PC-3 (cell line): ENCODE results near the gene ASXL1. TPM values are rescaled to one million over a fixed set of nuclear protein-coding genes. Genes with fewer than 3 reads are reported as not detected.

Experiments used
- ATAC-seq: fragments of 200-7000 bp; cut with Tn5 transposase; 2 replicates; pipeline ENCODE4 v1.9.1; 2020; ENCODE audit warnings: mild to moderate bottlenecking, moderate library complexity
- BruUV-seq: library from RNA; stranded (reverse); fragments of 400-500 nt; replicated peaks from 2 replicates; lab custom pipeline; 2021; lab: Mats Ljungman, UMichigan
- CTCF ChIA-PET: fragments of 300-600 bp; sonication (Branson Sonifier 250); formaldehyde crosslinking; loops from one replicate; lab custom pipeline; 2022; ENCODE audit warnings: antibody characterized with exemption; lab: Charles Lee
- POLR2A ChIA-PET: fragments of 300-600 bp; sonication (Branson Sonifier 250); formaldehyde crosslinking; loops from one replicate; lab custom pipeline; 2022; ENCODE audit warnings: antibody characterized with exemption; ENCODE audit not compliant: unreplicated experiment; lab: Charles Lee
- DNase-seq: peaks from one replicate; pipeline ENCODE4 v3.0.0-alpha.2; 2015
- H2AFZ ChIP-seq: fragments of 300-600 bp; sonication (generic); 2 replicates; pipeline ENCODE4 v1.6.0; 2016; ENCODE audit warnings: antibody characterized with exemption, low read length
- H3F3A ChIP-seq: fragments of 300-600 bp; sonication (generic); one replicate; pipeline ENCODE4 v1.6.0; 2017; ENCODE audit warnings: antibody characterized with exemption, low read length, control low read depth, mild to moderate bottlenecking; ENCODE audit not compliant: unreplicated experiment
- H3K27ac ChIP-seq: fragments of 300-600 bp; sonication (generic); 2 replicates; pipeline ENCODE4 v1.5.1; 2016; ENCODE audit warnings: mild to moderate bottlenecking, low read length
- H3K27me3 ChIP-seq: fragments of 300-600 bp; sonication (generic); 2 replicates; pipeline ENCODE4 v1.6.1; 2016; ENCODE audit warnings: low read length, mixed read lengths
- H3K36me3 ChIP-seq: fragments of 300-600 bp; sonication (generic); 2 replicates; pipeline ENCODE4 v1.6.1; 2016; ENCODE audit warnings: low read depth, mixed run types, low read length, mixed read lengths
- H3K4me1 ChIP-seq: fragments of 300-600 bp; sonication (generic); 2 replicates; pipeline ENCODE4 v1.5.1; 2016; ENCODE audit warnings: low read length; ENCODE audit not compliant: insufficient read depth
- H3K4me2 ChIP-seq: fragments of 300-600 bp; sonication (generic); 2 replicates; pipeline ENCODE4 v1.6.0; 2016; ENCODE audit warnings: low read length
- H3K4me3 ChIP-seq: fragments of 300-600 bp; sonication (generic); 2 replicates; pipeline ENCODE4 v1.5.1; 2016; ENCODE audit warnings: mild to moderate bottlenecking, low read length, mixed read lengths
- H3K79me2 ChIP-seq: fragments of 300-600 bp; sonication (generic); 2 replicates; pipeline ENCODE4 v1.6.1; 2017; ENCODE audit warnings: low read length, mixed read lengths
- H3K9ac ChIP-seq: fragments of 300-600 bp; sonication (generic); 2 replicates; pipeline ENCODE4 v1.6.0; 2016; ENCODE audit warnings: mild to moderate bottlenecking, low read length
- H3K9me2 ChIP-seq: fragments of 300-600 bp; sonication (generic); replicated peaks from 2 replicates; pipeline ENCODE4 v1.6.1; 2016; ENCODE audit warnings: mixed run types, low read length, mixed read lengths
- H3K9me3 ChIP-seq: fragments of 300-600 bp; sonication (generic); 2 replicates; pipeline ENCODE4 v1.6.1; 2016; ENCODE audit warnings: low read length, mixed read lengths
- H4K20me1 ChIP-seq: fragments of 300-600 bp; sonication (generic); 2 replicates; pipeline ENCODE4 v1.6.1; 2016; ENCODE audit warnings: low read length, mixed read lengths
- CTCF ChIP-seq: fragments of 300-600 bp; sonication (generic); conservative IDR thresholded peaks from 2 replicates; pipeline ENCODE4 v1.5.1; 2017; ENCODE audit warnings: antibody characterized with exemption, low read depth, mild to moderate bottlenecking, low read length
- EZH2 ChIP-seq: fragments of 300-600 bp; sonication (generic); IDR thresholded peaks from one replicate; pipeline ENCODE4 v1.6.1; 2017; ENCODE audit warnings: antibody characterized with exemption, mild to moderate bottlenecking, low read length; ENCODE audit not compliant: unreplicated experiment
- EZH2phosphoT487 ChIP-seq: fragments of 300-600 bp; sonication (generic); IDR thresholded peaks from 2 replicates; pipeline ENCODE4 v1.6.1; 2018; ENCODE audit warnings: mild to moderate bottlenecking, antibody characterized with exemption, low read length, borderline replicate concordance
- intact Hi-C: fragments of 100-400 bp; cut with micrococcal nuclease; formaldehyde crosslinking; loops from 2 replicates; pipeline ENCODE4 v1.9.0; 2023
- total RNA-seq: library from RNA; depleted of rRNA; stranded (reverse); fragments of >200 nt; gene quantifications from 2 replicates; pipeline ENCODE4 v1.2.3, GENCODE V29; 2014

ASXL1 gene
- total RNA-seq, 1 experiment from 2014 or later = 42.8 TPM

GRCh38 chr20:32316667-32317066 is 41.5 kb upstream of the ASXL1 start:
- intact Hi-C loops = no loop called here
- H3K27me3 ChIP-seq = no peaks in the 10 kb centered on the region
- no peak overlapping the region for H2AFZ ChIP-seq
- peak; percentile 80 for DNase-seq
- ChIA-PET POLR2A (no interaction called here), CTCF (no interaction called here)
- no peaks in the 10 kb centered on the region for H3F3A ChIP-seq
- H3K36me3 ChIP-seq = peaks cover 18% of the 10 kb centered on the region
- H3K79me2 ChIP-seq = no peaks in the 10 kb centered on the region
- H3K4me3 ChIP-seq = no peak overlapping the region
- H3K9ac ChIP-seq = no peak overlapping the region
- no peak for TF ChIP-seq CTCF
- TF ChIP-seq EZH2phosphoT487 = no peak
- no peak for TF ChIP-seq EZH2
- H3K27ac ChIP-seq = peak overlapping the region; percentile 8; the same call in 1 of the 2 replicates
- ATAC-seq = peak; percentile 82
- H3K9me3 ChIP-seq = no peaks in the 10 kb centered on the region
- H4K20me1 ChIP-seq = no peaks in the 10 kb centered on the region
- BruUV-seq = no TSS peak
- H3K9me2 ChIP-seq = no peaks in the 10 kb centered on the region
- no peak overlapping the region for H3K4me2 ChIP-seq
- peaks cover 9% of the 10 kb centered on the region for H3K4me1 ChIP-seq

- no peak overlapping the region for H3K27ac ChIP-seq
- no peaks in the 10 kb centered on the region for H3F3A ChIP-seq
- H3K9me3 ChIP-seq = no peaks in the 10 kb centered on the region
- CTCF ChIA-PET = no interaction called here
- POLR2A ChIA-PET = no interaction called here
- peaks cover 13% of the 10 kb centered on the region for H3K36me3 ChIP-seq
- BruUV-seq = no TSS peak
- peaks cover 9% of the 10 kb centered on the region for H3K4me1 ChIP-seq
- H3K9ac ChIP-seq = no peak overlapping the region
- ATAC-seq (no peak), DNase-seq (no peak)
- no peaks in the 10 kb centered on the region for H3K27me3 ChIP-seq
- H3K9me2 ChIP-seq = no peaks in the 10 kb centered on the region
- no peaks in the 10 kb centered on the region for H4K20me1 ChIP-seq
- H3K79me2 ChIP-seq = no peaks in the 10 kb centered on the region
- no peak overlapping the region for H3K4me3 ChIP-seq
- H2AFZ ChIP-seq = no peak overlapping the region
- H3K4me2 ChIP-seq = no peak overlapping the region
- TF ChIP-seq EZH2 (no peak), EZH2phosphoT487 (no peak)
- intact Hi-C loops = no loop called here
Observed at GRCh38 chr20:32319100-32319499, 39.0 kb upstream of the ASXL1 start.

GRCh38 chr20:32320305-32320704 is 37.8 kb upstream of the ASXL1 start:
- intact Hi-C loops = no loop called here

More at GRCh38 chr20:32320305-32320704, 37.8 kb upstream of the ASXL1 start:
- H3K27me3 ChIP-seq = no peaks in the 10 kb centered on the region
- ChIA-PET POLR2A (no interaction called here), CTCF (no interaction called here)
- H3K4me2 ChIP-seq = no peak overlapping the region
- H4K20me1 ChIP-seq = no peaks in the 10 kb centered on the region
- H3K4me3 ChIP-seq = no peak overlapping the region
- DNase-seq (no peak), ATAC-seq (no peak)
- H3K27ac ChIP-seq = no peak overlapping the region
- H3K9me2 ChIP-seq = no peaks in the 10 kb centered on the region
- no peak overlapping the region for H3K9ac ChIP-seq
- H3K79me2 ChIP-seq = no peaks in the 10 kb centered on the region
- BruUV-seq = no TSS peak
- TF ChIP-seq EZH2phosphoT487 (no peak), CTCF (no peak), EZH2 (no peak)
- no peaks in the 10 kb centered on the region for H3K9me3 ChIP-seq
- peaks cover 13% of the 10 kb centered on the region for H3K36me3 ChIP-seq
- peaks cover 9% of the 10 kb centered on the region for H3K4me1 ChIP-seq
- H3F3A ChIP-seq = no peaks in the 10 kb centered on the region
- no peak overlapping the region for H2AFZ ChIP-seq
